Measurements from ENCODE around the gene PRAMEF12.
"Not testable (repeated sequence)": the region's sequence is repeated elsewhere in the genome, so short reads cannot be mapped to it uniquely, and the experiment has no call there.

PRAMEF12 gene

GRCh38 chr1:12771186-12771585 lies 2.4 kb upstream of the PRAMEF12 start:
- no peak for DNase-seq (ENCODE audit: low read depth in 3 of 3)

- no peak for DNase-seq (ENCODE audit: low read depth in 3 of 3)
Measured at GRCh38 chr1:12772520-12772919, 1.0 kb upstream of the PRAMEF12 start.

- no peak for DNase-seq (ENCODE audit: low read depth in 3 of 3)
Measured at GRCh38 chr1:12774801-12775345, 1.3 kb downstream of the PRAMEF12 start.

- DNase-seq (ENCODE audit: low read depth in 3 of 3), result no peak
Measured at GRCh38 chr1:12775443-12775842, 1.9 kb downstream of the PRAMEF12 start.

- no peak for DNase-seq (ENCODE audit: low read depth in 3 of 3)
Measured at GRCh38 chr1:12776801-12777557, 3.4 kb downstream of the PRAMEF12 start.

GRCh38 chr1:12778061-12778460 lies 4.5 kb downstream of the PRAMEF12 start:
- DNase-seq (ENCODE audit: low read depth in 3 of 3), result no peak

- DNase-seq (ENCODE audit: low read depth in 3 of 3), result no peak
Measured at GRCh38 chr1:12778907-12779306, 5.4 kb downstream of the PRAMEF12 start.

GRCh38 chr1:12781488-12781887 lies 8.0 kb downstream of the PRAMEF12 start:
- not testable (repeated sequence) for DNase-seq (ENCODE audit: low read depth in 3 of 3)

GRCh38 chr1:12783783-12784182 lies 10.2 kb downstream of the PRAMEF12 start:
- DNase-seq (ENCODE audit: low read depth in 3 of 3), result not testable (repeated sequence)

GRCh38 chr1:12784729-12785128 lies 11.2 kb downstream of the PRAMEF12 start:
- not testable (repeated sequence) for DNase-seq (ENCODE audit: low read depth in 3 of 3)

GRCh38 chr1:12791097-12791496 lies 17.6 kb downstream of the PRAMEF12 start, which contains the start of gene PRAMEF1:
Gene PRAMEF1, plus strand, starts transcription at chr1:12791397. Its CDS starts 1,831 bp downstream, at chr1:12793228.
- DNase-seq (ENCODE audit: low read depth in 3 of 3), result not testable (repeated sequence)

GRCh38 chr1:12798911-12799310 lies 25.4 kb downstream of the PRAMEF12 start:
- DNase-seq (ENCODE audit: low read depth in 3 of 3), result no peak

GRCh38 chr1:12799730-12800129 lies 26.2 kb downstream of the PRAMEF12 start:
- DNase-seq (ENCODE audit: low read depth in 3 of 3), result no peak

GRCh38 chr1:12809933-12810332 lies 36.4 kb downstream of the PRAMEF12 start:
- DNase-seq (ENCODE audit: low read depth in 3 of 3), result no peak

- DNase-seq (ENCODE audit: low read depth in 3 of 3), result no peak
Measured at GRCh38 chr1:12810691-12811408, 37.3 kb downstream of the PRAMEF12 start.

GRCh38 chr1:12811409-12811784 lies 37.9 kb downstream of the PRAMEF12 start:
- no peak for DNase-seq (ENCODE audit: low read depth in 3 of 3)

- not testable (repeated sequence) for DNase-seq (ENCODE audit: low read depth in 3 of 3)
Measured at GRCh38 chr1:12819061-12819460, 45.5 kb downstream of the PRAMEF12 start.

Measured in stimulated activated CD4-positive, alpha-beta T cell treated with anti-CD3 and anti-CD28 coated beads, TNF-alpha, amount 100 ng/mL, for 48 hours (primary cell).